Measurements from ENCODE around the gene FAM171A1.
"Not testable (repeated sequence)": the region's sequence is repeated elsewhere in the genome, so short reads cannot be mapped to it uniquely, and the experiment has no call there.

FAM171A1 gene

GRCh38 chr10:15278786-15279185 is 92.3 kb downstream of the FAM171A1 start:
- H2AFZ ChIP-seq (ENCODE audit: low read depth) = no peak overlapping the region
- H3K9ac ChIP-seq = no peak overlapping the region
- no peaks in the 10 kb centered on the region for H3K4me1 ChIP-seq (ENCODE audit: low read depth, poor library complexity, severe bottlenecking)
- H3K36me3 ChIP-seq (ENCODE audit: insufficient read depth) = peaks cover 7% of the 10 kb centered on the region; the same call in 1 of the 2 replicates
- no peak overlapping the region for H3K4me2 ChIP-seq
- no peak for TF ChIP-seq CTCF (conservative IDR thresholded peaks at IDR 0.05; ENCODE audit: low read depth, low read length)
- H3K79me2 ChIP-seq (ENCODE audit: insufficient read depth, low read depth) = no peaks in the 10 kb centered on the region
- no peaks in the 10 kb centered on the region for H4K20me1 ChIP-seq (ENCODE audit: insufficient read depth)
- H3K27ac ChIP-seq = no peak overlapping the region
- no peaks in the 10 kb centered on the region for H3K27me3 ChIP-seq (ENCODE audit: insufficient read depth, low read depth)
- no peak overlapping the region for H3K4me3 ChIP-seq (IDR thresholded peaks at IDR 0.05; ENCODE audit: insufficient read depth, low read depth, low read length)

- not testable (repeated sequence) for H4K20me1 ChIP-seq (ENCODE audit: insufficient read depth); H3K4me3 ChIP-seq (IDR thresholded peaks at IDR 0.05; ENCODE audit: insufficient read depth, low read depth, low read length); H3K27me3 ChIP-seq (ENCODE audit: insufficient read depth, low read depth); H3K4me1 ChIP-seq (ENCODE audit: low read depth, poor library complexity, severe bottlenecking); H3K79me2 ChIP-seq (ENCODE audit: insufficient read depth, low read depth); H3K27ac ChIP-seq; H3K4me2 ChIP-seq; H3K9ac ChIP-seq; H2AFZ ChIP-seq (ENCODE audit: low read depth); H3K36me3 ChIP-seq (ENCODE audit: insufficient read depth)
These were observed 95.0 kb downstream of the FAM171A1 start for GRCh38 chr10:15276039-15276438.

GRCh38 chr10:15269838-15270237 is 101.3 kb downstream of the FAM171A1 start:
- H3K27me3 ChIP-seq (ENCODE audit: insufficient read depth, low read depth); H3K9ac ChIP-seq; H3K27ac ChIP-seq; H3K79me2 ChIP-seq (ENCODE audit: insufficient read depth, low read depth); H3K4me2 ChIP-seq; H4K20me1 ChIP-seq (ENCODE audit: insufficient read depth); H3K36me3 ChIP-seq (ENCODE audit: insufficient read depth); H3K4me3 ChIP-seq (IDR thresholded peaks at IDR 0.05; ENCODE audit: insufficient read depth, low read depth, low read length); H2AFZ ChIP-seq (ENCODE audit: low read depth): not testable (repeated sequence)
- peaks cover 29% of the 10 kb centered on the region for H3K4me1 ChIP-seq (ENCODE audit: low read depth, poor library complexity, severe bottlenecking)

- Histone ChIP-seq H3K79me2 (ENCODE audit: insufficient read depth, low read depth) (peaks cover 2% of the 10 kb centered on the region; the same call in 1 of the 2 replicates), H3K4me3 (IDR thresholded peaks at IDR 0.05; ENCODE audit: insufficient read depth, low read depth, low read length) (no peak overlapping the region), H3K27ac (no peak overlapping the region), H2AFZ (ENCODE audit: low read depth) (no peak overlapping the region), H4K20me1 (ENCODE audit: insufficient read depth) (no peaks in the 10 kb centered on the region), H3K9ac (no peak overlapping the region), H3K4me1 (ENCODE audit: low read depth, poor library complexity, severe bottlenecking) (peaks cover 25% of the 10 kb centered on the region), H3K36me3 (ENCODE audit: insufficient read depth) (no peaks in the 10 kb centered on the region), H3K27me3 (ENCODE audit: insufficient read depth, low read depth) (no peaks in the 10 kb centered on the region), H3K4me2 (no peak overlapping the region)
- no peak for TF ChIP-seq CTCF (conservative IDR thresholded peaks at IDR 0.05; ENCODE audit: low read depth, low read length)
These were observed 103.6 kb downstream of the FAM171A1 start for GRCh38 chr10:15267496-15267895.

DNA sequence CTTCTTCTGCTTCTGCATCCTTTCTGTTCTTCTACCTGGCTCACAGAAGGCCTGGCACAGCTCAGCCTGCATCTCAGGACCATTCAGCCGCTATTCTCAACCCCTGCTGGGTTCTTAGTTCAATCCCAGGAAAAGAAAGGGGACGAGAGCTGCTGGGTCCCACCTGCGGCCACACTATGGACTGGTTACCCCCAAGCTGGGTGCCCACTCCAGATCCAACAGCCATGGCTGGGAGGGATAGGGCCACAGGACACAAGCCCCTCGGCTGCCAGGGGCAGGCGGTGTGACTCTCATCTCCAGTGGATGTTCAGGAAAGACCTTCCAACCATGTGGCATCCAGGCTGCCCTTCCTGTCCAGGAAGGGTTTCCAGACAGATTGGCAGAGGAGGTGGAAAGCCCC is 105.0 kb downstream of the FAM171A1 start:
- Histone ChIP-seq H3K79me2 (ENCODE audit: insufficient read depth, low read depth) (no peaks in the 10 kb centered on the region), H3K36me3 (ENCODE audit: insufficient read depth) (no peaks in the 10 kb centered on the region)
- no peak for TF ChIP-seq CTCF (conservative IDR thresholded peaks at IDR 0.05; ENCODE audit: low read depth, low read length)

More for the DNA sequence above, 105.0 kb downstream of the FAM171A1 start:
- Histone ChIP-seq H3K9ac (no peak overlapping the region), H3K27ac (no peak overlapping the region), H4K20me1 (ENCODE audit: insufficient read depth) (no peaks in the 10 kb centered on the region), H3K4me3 (IDR thresholded peaks at IDR 0.05; ENCODE audit: insufficient read depth, low read depth, low read length) (no peak overlapping the region), H3K4me1 (ENCODE audit: low read depth, poor library complexity, severe bottlenecking) (peaks cover 25% of the 10 kb centered on the region), H3K27me3 (ENCODE audit: insufficient read depth, low read depth) (no peaks in the 10 kb centered on the region), H3K4me2 (no peak overlapping the region), H2AFZ (ENCODE audit: low read depth) (no peak overlapping the region)

Measured in KMS-11 (cell line).